ENCODE measurements around the gene SLC8A2. TPM values are rescaled to one million over a fixed set of nuclear protein-coding genes. Genes with fewer than 3 reads are reported as not detected.

Gene SLC8A2
- total RNA-seq, 1 donor from 2014 or later, result 0.27 TPM

DNA sequence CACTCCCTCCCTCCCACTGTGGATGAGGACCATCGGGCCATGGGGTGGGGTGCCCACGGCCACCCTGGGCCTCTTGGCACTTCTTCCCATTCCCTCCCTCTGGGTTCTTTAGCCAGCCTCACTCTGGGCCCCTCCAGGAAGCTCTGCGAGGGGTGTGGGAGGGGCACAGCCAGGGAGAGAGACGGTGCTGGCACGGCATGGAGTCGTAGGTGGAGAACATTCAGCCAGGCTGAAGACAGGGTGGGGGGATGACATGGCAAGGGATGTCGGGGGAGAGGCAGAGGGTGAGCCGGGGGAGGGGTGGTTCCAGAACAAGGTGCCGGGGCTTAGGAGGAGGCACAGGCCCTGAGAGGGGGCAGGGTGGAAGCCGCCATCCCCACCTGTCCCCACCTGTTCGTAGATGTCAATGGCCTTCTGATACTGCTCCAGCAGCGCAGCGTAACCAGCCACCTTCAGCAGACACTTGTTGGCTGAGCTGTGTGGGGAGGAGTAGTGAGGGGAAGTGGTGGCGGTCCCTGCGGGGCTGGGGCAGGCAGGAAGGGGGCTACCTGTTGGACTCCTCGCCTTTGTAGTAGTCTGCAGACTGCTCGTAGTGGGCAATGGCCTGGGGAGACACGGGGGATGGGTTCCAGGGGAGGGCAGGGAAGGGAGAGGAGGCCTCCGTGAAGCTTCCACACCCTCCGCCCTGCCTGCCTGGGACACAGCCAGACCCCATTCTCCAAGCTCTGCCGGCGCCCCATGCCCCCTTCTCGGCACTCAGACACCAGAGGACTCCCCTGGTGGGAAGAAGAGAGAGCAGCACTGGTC is 21.1 kb upstream of the SLC8A2 start:
- TF ChIP-seq, protein P1, sequence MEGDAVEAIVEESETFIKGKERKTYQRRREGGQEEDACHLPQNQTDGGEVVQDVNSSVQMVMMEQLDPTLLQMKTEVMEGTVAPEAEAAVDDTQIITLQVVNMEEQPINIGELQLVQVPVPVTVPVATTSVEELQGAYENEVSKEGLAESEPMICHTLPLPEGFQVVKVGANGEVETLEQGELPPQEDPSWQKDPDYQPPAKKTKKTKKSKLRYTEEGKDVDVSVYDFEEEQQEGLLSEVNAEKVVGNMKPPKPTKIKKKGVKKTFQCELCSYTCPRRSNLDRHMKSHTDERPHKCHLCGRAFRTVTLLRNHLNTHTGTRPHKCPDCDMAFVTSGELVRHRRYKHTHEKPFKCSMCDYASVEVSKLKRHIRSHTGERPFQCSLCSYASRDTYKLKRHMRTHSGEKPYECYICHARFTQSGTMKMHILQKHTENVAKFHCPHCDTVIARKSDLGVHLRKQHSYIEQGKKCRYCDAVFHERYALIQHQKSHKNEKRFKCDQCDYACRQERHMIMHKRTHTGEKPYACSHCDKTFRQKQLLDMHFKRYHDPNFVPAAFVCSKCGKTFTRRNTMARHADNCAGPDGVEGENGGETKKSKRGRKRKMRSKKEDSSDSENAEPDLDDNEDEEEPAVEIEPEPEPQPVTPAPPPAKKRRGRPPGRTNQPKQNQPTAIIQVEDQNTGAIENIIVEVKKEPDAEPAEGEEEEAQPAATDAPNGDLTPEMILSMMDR (IDR thresholded peaks at IDR 0.05), result no peak
- Histone ChIP-seq H3K4me1 (no peaks in the 10 kb centered on the region), H3K27me3 (ENCODE audit: low read depth) (no peaks in the 10 kb centered on the region), H3K9me3 (no peaks in the 10 kb centered on the region), H3K27ac (no peak overlapping the region), H3K4me3 (no peak overlapping the region), H3K36me3 (peaks cover 89% of the 10 kb centered on the region)
- intact Hi-C loops (cut with DNase I), result no loop called here
- DNase-seq (no peak), ATAC-seq (peak in 1 of 2 donors; percentile 5)

DNA sequence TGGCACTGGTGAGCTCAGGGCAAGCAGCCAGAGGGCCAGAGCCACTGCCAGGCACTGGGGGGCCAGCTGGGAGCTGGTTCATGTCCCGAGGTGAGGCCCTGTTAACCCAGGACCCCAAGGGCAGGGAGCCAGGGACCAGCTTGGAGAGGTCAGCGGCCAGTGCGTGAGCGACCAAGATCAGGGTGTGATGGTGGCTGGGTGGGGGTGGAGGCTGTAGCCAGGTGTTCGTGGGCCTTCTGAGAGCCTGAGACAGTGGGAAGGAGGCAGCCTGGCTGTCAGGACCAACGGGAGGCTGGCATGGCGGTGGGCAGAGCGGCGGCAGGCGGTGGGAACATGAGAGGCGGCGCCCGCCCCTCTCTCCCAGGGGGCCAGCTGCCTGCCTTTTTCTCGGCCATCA is 20.4 kb upstream of the SLC8A2 start:
- Histone ChIP-seq H3K36me3 (peaks cover 89% of the 10 kb centered on the region), H3K4me3 (no peak overlapping the region), H3K27me3 (ENCODE audit: low read depth) (no peaks in the 10 kb centered on the region), H3K9me3 (no peaks in the 10 kb centered on the region), H3K4me1 (no peaks in the 10 kb centered on the region), H3K27ac (no peak overlapping the region)
- TF ChIP-seq, protein P1 (IDR thresholded peaks at IDR 0.05), result no peak
- ATAC-seq, result peak in 1 of 2 donors; percentile 5
- intact Hi-C loops (cut with DNase I), result no loop called here
- DNase-seq, result no peak

DNA sequence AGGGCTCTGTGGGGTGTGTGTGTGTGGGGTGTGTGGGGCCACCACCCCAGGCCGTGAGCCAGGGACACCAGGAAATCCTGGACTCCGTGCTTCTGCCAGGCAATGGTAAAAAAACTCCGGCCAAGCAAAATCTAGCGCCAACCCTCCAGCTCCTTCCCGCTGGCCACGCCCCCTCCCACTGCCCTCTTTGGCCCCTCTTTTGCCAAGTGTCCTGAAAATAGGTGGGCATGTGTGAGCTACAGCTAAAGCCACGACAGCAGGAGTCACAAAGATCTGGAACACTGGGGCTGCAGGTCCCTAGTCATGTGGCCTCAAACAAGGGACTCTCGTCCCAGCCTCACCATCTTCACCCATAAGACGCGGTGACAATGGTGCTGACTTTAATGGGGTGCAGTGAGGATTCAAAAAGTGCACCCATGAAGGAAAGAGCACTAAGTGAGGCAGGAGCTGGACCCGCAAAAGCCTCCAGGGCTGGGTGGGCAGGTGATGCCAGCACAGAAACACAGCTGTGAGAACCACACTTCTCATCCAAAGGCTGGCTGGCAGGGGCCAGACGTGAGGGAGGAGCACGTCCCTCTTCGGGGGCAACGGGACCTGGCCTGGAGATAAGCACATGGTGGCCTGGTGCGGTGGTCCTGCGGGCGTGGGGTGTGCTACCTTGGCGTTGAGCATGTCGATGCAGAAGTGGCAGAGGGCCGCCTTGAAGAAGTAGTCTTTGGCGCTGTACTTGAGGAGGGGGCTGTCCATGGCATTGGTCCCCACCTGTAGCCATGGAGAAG is 19.9 kb upstream of the SLC8A2 start:
- peaks cover 84% of the 10 kb centered on the region for H3K36me3 ChIP-seq

DNA sequence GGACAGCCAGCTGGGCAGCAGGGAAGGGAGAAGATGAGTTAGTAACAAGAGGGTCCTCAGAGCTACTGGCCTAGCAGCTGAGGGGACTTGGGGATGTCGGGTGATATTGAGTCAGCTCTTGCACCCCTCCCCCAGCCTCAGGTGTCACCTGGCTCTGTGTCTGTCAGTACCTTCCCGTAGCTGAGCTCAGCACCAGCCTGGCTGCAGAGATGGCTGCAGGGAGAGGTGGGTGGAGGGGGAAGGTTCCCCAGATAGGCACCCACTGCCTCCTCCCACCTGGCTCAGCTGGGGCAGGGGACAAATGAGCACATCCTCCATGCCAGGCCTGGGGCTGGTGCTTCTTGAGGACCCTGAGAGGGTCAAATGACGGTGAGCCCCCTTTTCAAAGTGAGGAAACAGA is 19.2 kb upstream of the SLC8A2 start:
- no peak overlapping the region for H3K27ac ChIP-seq

More for the DNA sequence above, 19.9 kb upstream of the SLC8A2 start:
- Histone ChIP-seq H3K4me3 (no peak overlapping the region), H3K4me1 (no peaks in the 10 kb centered on the region), H3K9me3 (no peaks in the 10 kb centered on the region), H3K27me3 (ENCODE audit: low read depth) (no peaks in the 10 kb centered on the region), H3K27ac (no peak overlapping the region)
- intact Hi-C loops (cut with DNase I), result no loop called here
- ATAC-seq (no peak), DNase-seq (no peak)
- TF ChIP-seq, protein P1 (IDR thresholded peaks at IDR 0.05), result no peak

DNA sequence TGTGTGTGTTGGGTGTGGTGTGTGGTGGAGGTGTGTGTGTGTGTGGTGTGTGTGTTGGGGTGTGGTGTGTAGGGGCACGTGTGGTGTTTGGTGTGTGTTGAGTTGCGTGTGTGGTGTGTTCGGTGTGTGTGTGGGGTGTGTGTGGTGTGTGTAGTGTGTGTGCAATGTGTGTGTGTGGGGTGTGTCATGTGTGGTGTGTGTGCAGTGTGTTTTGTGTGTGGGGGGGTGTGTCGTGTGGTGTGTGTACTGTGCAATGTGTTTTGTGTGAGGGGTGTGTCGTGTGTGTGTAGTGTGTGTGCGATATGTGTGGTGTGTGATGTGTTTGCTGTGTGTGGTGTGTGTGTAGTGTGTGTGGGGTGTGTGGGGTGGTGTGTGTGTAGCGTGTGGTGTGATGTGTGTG is 18.3 kb upstream of the SLC8A2 start:
- H3K36me3 ChIP-seq, result peaks cover 68% of the 10 kb centered on the region
- no peak overlapping the region for H3K27ac ChIP-seq

More for the DNA sequence above, 19.2 kb upstream of the SLC8A2 start:
- TF ChIP-seq, protein P1 (IDR thresholded peaks at IDR 0.05), result no peak
- H3K4me3 ChIP-seq, result no peak overlapping the region
- intact Hi-C loops (cut with DNase I), result no loop called here
- no peaks in the 10 kb centered on the region for H3K4me1 ChIP-seq
- DNase-seq, result no peak
- no peaks in the 10 kb centered on the region for H3K9me3 ChIP-seq
- peaks cover 77% of the 10 kb centered on the region for H3K36me3 ChIP-seq
- no peak for ATAC-seq
- H3K27me3 ChIP-seq (ENCODE audit: low read depth), result no peaks in the 10 kb centered on the region

More for the DNA sequence above, 18.3 kb upstream of the SLC8A2 start:
- H3K4me1 ChIP-seq, result peaks cover under 1% of the 10 kb centered on the region
- TF ChIP-seq, protein P1 (IDR thresholded peaks at IDR 0.05), result no peak
- intact Hi-C loops (cut with DNase I), result no loop called here
- no peak overlapping the region for H3K4me3 ChIP-seq
- no peak for ATAC-seq
- H3K9me3 ChIP-seq, result no peaks in the 10 kb centered on the region
- no peak for DNase-seq
- no peaks in the 10 kb centered on the region for H3K27me3 ChIP-seq (ENCODE audit: low read depth)

Measured in lower lobe of right lung (tissue), 2 donors.